ENCODE data around the gene FOXQ1. TPM values are rescaled to one million over a fixed set of nuclear protein-coding genes. Genes with fewer than 3 reads are reported as not detected.

The FOXQ1 gene
- total and polyA plus RNA-seq, 9 of the 15 experiments (the other 6 are each of a cell fraction or from before 2014, with no cell fraction given), result not detected

DNA sequence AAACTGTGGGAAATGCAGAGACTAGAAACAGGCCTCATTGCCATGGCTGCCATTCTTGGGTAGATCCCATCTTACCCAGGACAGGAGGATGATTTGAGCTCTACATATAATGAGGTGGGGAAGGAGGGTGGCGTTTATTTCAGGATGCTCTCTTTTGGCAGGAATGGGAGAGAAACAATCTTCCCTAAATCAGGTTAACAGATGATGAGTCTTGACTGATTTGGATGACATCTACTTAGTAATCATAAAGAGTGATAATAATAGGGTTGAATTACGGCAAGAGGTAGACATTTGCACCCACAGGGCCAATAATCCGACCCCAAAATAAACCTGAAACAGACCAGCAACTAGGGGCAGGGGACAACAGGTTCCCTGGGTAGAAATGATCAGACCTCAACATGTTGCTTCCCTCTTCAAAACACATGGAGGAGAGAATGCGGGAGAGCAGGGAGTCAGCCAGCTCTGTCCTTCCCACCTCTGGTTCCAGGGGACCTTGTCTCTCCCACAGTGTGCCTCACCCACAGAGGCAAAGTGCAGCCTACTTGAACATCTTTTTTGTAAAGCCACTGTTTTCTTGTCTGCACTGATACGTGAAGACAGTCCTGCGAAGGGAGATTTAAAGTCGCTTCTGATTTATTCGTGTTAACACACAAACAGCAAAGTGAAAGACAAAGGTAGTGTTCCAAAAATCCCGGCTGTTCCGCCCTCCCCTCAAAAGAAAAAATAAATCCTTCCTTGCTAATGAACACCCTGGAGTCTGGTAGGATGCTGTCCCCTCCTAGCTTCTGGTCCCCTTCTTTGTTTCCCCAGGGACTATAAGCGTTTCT, 3.9 kb downstream of the FOXQ1 start:
- Histone ChIP-seq H3K36me3 (ENCODE audit: control insufficient read depth, insufficient read depth, low read length) (no peaks in the 10 kb centered on the region), H3K9me1 (ENCODE audit: control insufficient read depth, insufficient read depth, low read length) (no peaks in the 10 kb centered on the region), H3K9ac (ENCODE audit: insufficient read depth in 1 of 2, low read depth in 2 of 2, low read length in 2 of 2) (no peak overlapping the region), H4K20me1 (replicated peaks; ENCODE audit: control insufficient read depth, insufficient read depth, low read length) (no peaks in the 10 kb centered on the region), H3K9me3 (replicated peaks; ENCODE audit: control insufficient read depth, insufficient read depth, low read depth, low read length) (no peaks in the 10 kb centered on the region), H3K27me3 (ENCODE audit: control insufficient read depth in 2 of 2, insufficient read depth in 2 of 2, low read length in 2 of 2) (no peaks in the 10 kb centered on the region), H3K4me3 (no peak overlapping the region), H3K4me1 (replicated peaks in 1 of 2; ENCODE audit: control insufficient read depth in 2 of 2, insufficient read depth in 2 of 2, low read length in 2 of 2) (no peaks in the 10 kb centered on the region; a peak in 2 of 5 replicates), H3K4me2 (ENCODE audit: insufficient read depth, low read length) (no peak overlapping the region), H2AFZ (ENCODE audit: low read depth, low read length) (no peak overlapping the region), H3K27ac (ENCODE audit: extremely low read depth, low read depth, low read length) (no peak overlapping the region), H3K79me2 (ENCODE audit: control insufficient read depth, insufficient read depth, low read length) (no peaks in the 10 kb centered on the region)
- intact Hi-C loops (cut with micrococcal nuclease), result no loop called here
- no peak for DNase-seq (ENCODE audit: extremely low read depth in 1 of 4, low spot score in 3 of 4)
- WGBS (ENCODE audit: insufficient coverage, low coverage, missing lambda C conversion rate), result 3% methylated on average over 11 of the region's 11 CpGs
- FAIRE-seq, result no peak
- ChIA-PET CTCF (ENCODE audit: low intra/inter-chr PET ratio) (no interaction called here), POLR2A (no interaction called here)
- in situ Hi-C loops (cut with MboI), result no loop called here
- TF ChIP-seq ZNF146 (CRISPR knock-in tag; IDR thresholded peaks at IDR 0.05; ENCODE audit: unreplicated experiment), result no peak
- no peak for TF ChIP-seq HIVEP1 (CRISPR knock-in tag; IDR thresholded peaks at IDR 0.05)
- TF ChIP-seq, protein P1, sequence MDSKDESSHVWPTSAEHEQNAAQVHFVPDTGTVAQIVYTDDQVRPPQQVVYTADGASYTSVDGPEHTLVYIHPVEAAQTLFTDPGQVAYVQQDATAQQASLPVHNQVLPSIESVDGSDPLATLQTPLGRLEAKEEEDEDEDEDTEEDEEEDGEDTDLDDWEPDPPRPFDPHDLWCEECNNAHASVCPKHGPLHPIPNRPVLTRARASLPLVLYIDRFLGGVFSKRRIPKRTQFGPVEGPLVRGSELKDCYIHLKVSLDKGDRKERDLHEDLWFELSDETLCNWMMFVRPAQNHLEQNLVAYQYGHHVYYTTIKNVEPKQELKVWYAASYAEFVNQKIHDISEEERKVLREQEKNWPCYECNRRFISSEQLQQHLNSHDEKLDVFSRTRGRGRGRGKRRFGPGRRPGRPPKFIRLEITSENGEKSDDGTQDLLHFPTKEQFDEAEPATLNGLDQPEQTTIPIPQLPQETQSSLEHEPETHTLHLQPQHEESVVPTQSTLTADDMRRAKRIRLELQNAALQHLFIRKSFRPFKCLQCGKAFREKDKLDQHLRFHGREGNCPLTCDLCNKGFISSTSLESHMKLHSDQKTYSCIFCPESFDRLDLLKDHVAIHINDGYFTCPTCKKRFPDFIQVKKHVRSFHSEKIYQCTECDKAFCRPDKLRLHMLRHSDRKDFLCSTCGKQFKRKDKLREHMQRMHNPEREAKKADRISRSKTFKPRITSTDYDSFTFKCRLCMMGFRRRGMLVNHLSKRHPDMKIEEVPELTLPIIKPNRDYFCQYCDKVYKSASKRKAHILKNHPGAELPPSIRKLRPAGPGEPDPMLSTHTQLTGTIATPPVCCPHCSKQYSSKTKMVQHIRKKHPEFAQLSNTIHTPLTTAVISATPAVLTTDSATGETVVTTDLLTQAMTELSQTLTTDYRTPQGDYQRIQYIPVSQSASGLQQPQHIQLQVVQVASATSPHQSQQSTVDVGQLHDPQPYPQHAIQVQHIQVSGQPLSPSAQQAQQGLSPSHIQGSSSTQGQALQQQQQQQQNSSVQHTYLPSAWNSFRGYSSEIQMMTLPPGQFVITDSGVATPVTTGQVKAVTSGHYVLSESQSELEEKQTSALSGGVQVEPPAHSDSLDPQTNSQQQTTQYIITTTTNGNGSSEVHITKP (IDR thresholded peaks at IDR 0.05; ENCODE audit: partially characterized antibody), result no peak
- TF ChIP-seq CTBP1 (IDR thresholded peaks at IDR 0.05; ENCODE audit: borderline replicate concordance), result no peak
- no peak for TF ChIP-seq TCF7 (IDR thresholded peaks at IDR 0.05; ENCODE audit: borderline replicate concordance)
- no peak for TF ChIP-seq NR3C1 (CRISPR knock-in tag; IDR thresholded peaks at IDR 0.05)
- TF ChIP-seq SMARCA4 (IDR thresholded peaks at IDR 0.05), result no peak
- TF ChIP-seq PTTG1 (tag; IDR thresholded peaks at IDR 0.05; ENCODE audit: low read depth), result no peak
- BruUV-seq (replicated peaks), result no TSS peak
- ATAC-seq, result no peak

Data from K562 (cell line).